ENCODE results near the gene ZNF473. TPM values are rescaled to one million over a fixed set of nuclear protein-coding genes. Genes with fewer than 3 reads are reported as not detected.
A peak's percentile ranks its signal among the peaks of the same experiment; 100 is the strongest.

ZNF473 gene
- total and polyA plus RNA-seq, 2 donors (not counting 1 experiment from before 2014, with no cell fraction given) = 5.5 to 9.8 TPM

DNA sequence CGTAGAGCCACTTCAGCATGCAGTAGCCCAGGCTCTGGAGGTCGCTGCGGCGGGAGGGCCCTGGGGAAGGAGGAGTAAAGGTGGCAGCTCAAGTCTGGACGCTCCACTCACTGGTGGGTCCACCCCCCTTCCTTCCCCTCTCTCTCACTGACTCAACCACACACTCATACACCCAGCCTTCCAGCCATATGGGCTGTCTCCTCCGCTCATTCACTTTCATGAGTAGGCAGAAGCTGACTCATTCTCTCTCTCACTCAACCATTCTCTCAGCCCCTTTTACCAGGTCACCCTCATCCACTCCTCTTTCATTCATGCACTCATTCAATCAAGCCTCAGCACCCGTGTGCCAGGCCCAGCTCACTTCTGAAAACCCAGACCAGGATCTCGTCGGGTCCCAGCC lies 37.4 kb upstream of the ZNF473 start:
- CTCF ChIA-PET = no interaction called here

DNA sequence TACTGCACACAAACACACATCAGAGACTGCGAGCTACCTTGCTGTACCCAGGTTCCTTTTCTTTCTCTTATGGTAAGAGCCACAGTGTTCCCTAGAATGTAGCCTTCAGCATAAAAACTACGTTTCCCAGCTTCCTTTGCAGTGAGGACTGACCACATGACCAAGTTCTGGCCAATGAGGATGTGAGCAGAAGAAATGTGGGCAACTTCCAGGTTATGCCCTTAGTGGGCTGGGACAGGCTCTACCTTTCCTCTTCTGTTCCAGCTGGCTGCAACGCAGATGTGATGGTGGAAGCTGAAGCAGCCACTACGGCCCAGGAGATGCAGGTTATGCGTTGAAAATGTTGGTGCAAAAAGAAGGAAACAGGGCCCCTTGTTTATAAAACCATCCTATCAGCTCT lies 28.1 kb upstream of the ZNF473 start:
- no peak for ATAC-seq (ENCODE audit: low read depth)

More for the DNA sequence above, 37.4 kb upstream of the ZNF473 start:
- DNase-seq (no peak), ATAC-seq (ENCODE audit: low read depth) (no peak)
- intact Hi-C loops (cut with micrococcal nuclease) = no loop called here
- no peak overlapping the region for H3K9ac ChIP-seq (ENCODE audit: low read length)
- peaks cover 6 to 62% of the 10 kb centered on the region in 2 experiments for H3K36me3 ChIP-seq (replicated peaks in 1 of 2; ENCODE audit: control extremely low read depth in 1 of 2, control insufficient read depth in 1 of 2, extremely low read depth in 1 of 2, insufficient read depth in 2 of 2, low read length in 1 of 2)
- Mint-ChIP-seq H3K4me3 (no peak overlapping the region), H3K27me3 (no peaks in the 10 kb centered on the region), H3K27ac (peak overlapping the region; percentile 41), H3K9me3 (ENCODE audit: insufficient read depth) (no peaks in the 10 kb centered on the region), H3K4me1 (no peaks in the 10 kb centered on the region)
- no peak for TF ChIP-seq EZH2 (IDR thresholded peaks at IDR 0.05; ENCODE audit: borderline replicate concordance, insufficient read depth, low read depth, low read length, poor library complexity, severe bottlenecking)
- TF ChIP-seq, protein P1, sequence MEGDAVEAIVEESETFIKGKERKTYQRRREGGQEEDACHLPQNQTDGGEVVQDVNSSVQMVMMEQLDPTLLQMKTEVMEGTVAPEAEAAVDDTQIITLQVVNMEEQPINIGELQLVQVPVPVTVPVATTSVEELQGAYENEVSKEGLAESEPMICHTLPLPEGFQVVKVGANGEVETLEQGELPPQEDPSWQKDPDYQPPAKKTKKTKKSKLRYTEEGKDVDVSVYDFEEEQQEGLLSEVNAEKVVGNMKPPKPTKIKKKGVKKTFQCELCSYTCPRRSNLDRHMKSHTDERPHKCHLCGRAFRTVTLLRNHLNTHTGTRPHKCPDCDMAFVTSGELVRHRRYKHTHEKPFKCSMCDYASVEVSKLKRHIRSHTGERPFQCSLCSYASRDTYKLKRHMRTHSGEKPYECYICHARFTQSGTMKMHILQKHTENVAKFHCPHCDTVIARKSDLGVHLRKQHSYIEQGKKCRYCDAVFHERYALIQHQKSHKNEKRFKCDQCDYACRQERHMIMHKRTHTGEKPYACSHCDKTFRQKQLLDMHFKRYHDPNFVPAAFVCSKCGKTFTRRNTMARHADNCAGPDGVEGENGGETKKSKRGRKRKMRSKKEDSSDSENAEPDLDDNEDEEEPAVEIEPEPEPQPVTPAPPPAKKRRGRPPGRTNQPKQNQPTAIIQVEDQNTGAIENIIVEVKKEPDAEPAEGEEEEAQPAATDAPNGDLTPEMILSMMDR (IDR thresholded peaks at IDR 0.05) = no peak
- no peaks in the 10 kb centered on the region for H3K27me3 ChIP-seq (replicated peaks in 1 of 4; ENCODE audit: control extremely low read depth in 1 of 4, control insufficient read depth in 3 of 4, insufficient read depth in 4 of 4, low read length in 3 of 4)
- H3K9me3 ChIP-seq (ENCODE audit: control extremely low read depth in 1 of 3, control insufficient read depth in 2 of 3, insufficient read depth in 1 of 3, low read length in 2 of 3) = peaks cover 0 to 13% (median 0%) of the 10 kb centered on the region in 3 donors
- no peak overlapping the region for H2AFZ ChIP-seq (ENCODE audit: insufficient read depth, low read depth, low read length, poor library complexity, severe bottlenecking)
- H3K4me2 ChIP-seq (replicated peaks; ENCODE audit: low read depth, low read length, poor library complexity, severe bottlenecking) = no peak overlapping the region
- no peaks in the 10 kb centered on the region for H3K79me2 ChIP-seq (ENCODE audit: control insufficient read depth, insufficient read depth, low read length)
- no peak overlapping the region for H3K4me3 ChIP-seq (ENCODE audit: control extremely low read depth in 1 of 5, extremely low read depth in 1 of 5, insufficient read depth in 1 of 5, low read depth in 2 of 5, low read length in 4 of 5)
- peaks cover 14% of the 10 kb centered on the region for H4K20me1 ChIP-seq (ENCODE audit: control insufficient read depth, insufficient read depth, low read length, poor library complexity, severe bottlenecking)
- no peaks in the 10 kb centered on the region for H3K4me1 ChIP-seq (ENCODE audit: control insufficient read depth in 2 of 2, insufficient read depth in 2 of 2, low read length in 2 of 2)
- 93% methylated on average over 5 of the region's 9 CpGs for WGBS (ENCODE audit: insufficient coverage)
- no peak overlapping the region for H3K27ac ChIP-seq (ENCODE audit: low read length in 2 of 2)
- POLR2A ChIA-PET = no interaction called here

More for the DNA sequence above, 28.1 kb upstream of the ZNF473 start:
- no peaks in the 10 kb centered on the region for H3K79me2 ChIP-seq (ENCODE audit: control insufficient read depth, insufficient read depth, low read length)
- H4K20me1 ChIP-seq (ENCODE audit: control insufficient read depth, insufficient read depth, low read length, poor library complexity, severe bottlenecking) = no peaks in the 10 kb centered on the region
- H3K27ac Mint-ChIP-seq = no peak overlapping the region
- no peak overlapping the region for H3K27ac ChIP-seq (ENCODE audit: low read length in 2 of 2)
- H3K9ac ChIP-seq (ENCODE audit: low read length) = no peak overlapping the region
- H3K4me3 ChIP-seq (ENCODE audit: control extremely low read depth in 1 of 5, extremely low read depth in 1 of 5, insufficient read depth in 1 of 5, low read depth in 2 of 5, low read length in 4 of 5) = no peak overlapping the region
- peaks cover 19 to 78% of the 10 kb centered on the region in 2 experiments for H3K36me3 ChIP-seq (replicated peaks in 1 of 2; ENCODE audit: control extremely low read depth in 1 of 2, control insufficient read depth in 1 of 2, extremely low read depth in 1 of 2, insufficient read depth in 2 of 2, low read length in 1 of 2)
- no peaks in the 10 kb centered on the region for H3K27me3 Mint-ChIP-seq
- H3K4me3 Mint-ChIP-seq = no peak overlapping the region
- CTCF ChIA-PET = interaction anchor here (1.2 kb wide), 1 partner anchor 13 kb away, joined by 4 read pairs; no protein-coding TSS in a partner anchor
- no peaks in the 10 kb centered on the region for H3K4me1 ChIP-seq (ENCODE audit: control insufficient read depth in 2 of 2, insufficient read depth in 2 of 2, low read length in 2 of 2)
- H3K9me3 Mint-ChIP-seq (ENCODE audit: insufficient read depth) = no peaks in the 10 kb centered on the region
- no peaks in the 10 kb centered on the region for H3K9me3 ChIP-seq (ENCODE audit: control extremely low read depth in 1 of 3, control insufficient read depth in 2 of 3, insufficient read depth in 1 of 3, low read length in 2 of 3)
- H3K4me1 Mint-ChIP-seq = no peaks in the 10 kb centered on the region
- 100% methylated on average over 2 of the region's 5 CpGs for WGBS (ENCODE audit: insufficient coverage)
- intact Hi-C loops (cut with micrococcal nuclease) = no loop called here
- no peak for TF ChIP-seq EZH2 (IDR thresholded peaks at IDR 0.05; ENCODE audit: borderline replicate concordance, insufficient read depth, low read depth, low read length, poor library complexity, severe bottlenecking)
- TF ChIP-seq, protein P1 (IDR thresholded peaks at IDR 0.05) = no peak
- no peak overlapping the region for H3K4me2 ChIP-seq (replicated peaks; ENCODE audit: low read depth, low read length, poor library complexity, severe bottlenecking)
- H2AFZ ChIP-seq (ENCODE audit: insufficient read depth, low read depth, low read length, poor library complexity, severe bottlenecking) = no peak overlapping the region
- peak; percentile 40 for DNase-seq
- POLR2A ChIA-PET = no interaction called here
- H3K27me3 ChIP-seq (replicated peaks in 1 of 4; ENCODE audit: control extremely low read depth in 1 of 4, control insufficient read depth in 3 of 4, insufficient read depth in 4 of 4, low read length in 3 of 4) = no peaks in the 10 kb centered on the region

Measured in B cell (primary cell).